Measurements from ENCODE around the gene DNAH17. TPM values are rescaled to one million over a fixed set of nuclear protein-coding genes. Genes with fewer than 3 reads are reported as not detected.

Gene DNAH17
- total and polyA plus RNA-seq, 7 donors = 0.04 to 3.5 (median 0.08) TPM

DNA sequence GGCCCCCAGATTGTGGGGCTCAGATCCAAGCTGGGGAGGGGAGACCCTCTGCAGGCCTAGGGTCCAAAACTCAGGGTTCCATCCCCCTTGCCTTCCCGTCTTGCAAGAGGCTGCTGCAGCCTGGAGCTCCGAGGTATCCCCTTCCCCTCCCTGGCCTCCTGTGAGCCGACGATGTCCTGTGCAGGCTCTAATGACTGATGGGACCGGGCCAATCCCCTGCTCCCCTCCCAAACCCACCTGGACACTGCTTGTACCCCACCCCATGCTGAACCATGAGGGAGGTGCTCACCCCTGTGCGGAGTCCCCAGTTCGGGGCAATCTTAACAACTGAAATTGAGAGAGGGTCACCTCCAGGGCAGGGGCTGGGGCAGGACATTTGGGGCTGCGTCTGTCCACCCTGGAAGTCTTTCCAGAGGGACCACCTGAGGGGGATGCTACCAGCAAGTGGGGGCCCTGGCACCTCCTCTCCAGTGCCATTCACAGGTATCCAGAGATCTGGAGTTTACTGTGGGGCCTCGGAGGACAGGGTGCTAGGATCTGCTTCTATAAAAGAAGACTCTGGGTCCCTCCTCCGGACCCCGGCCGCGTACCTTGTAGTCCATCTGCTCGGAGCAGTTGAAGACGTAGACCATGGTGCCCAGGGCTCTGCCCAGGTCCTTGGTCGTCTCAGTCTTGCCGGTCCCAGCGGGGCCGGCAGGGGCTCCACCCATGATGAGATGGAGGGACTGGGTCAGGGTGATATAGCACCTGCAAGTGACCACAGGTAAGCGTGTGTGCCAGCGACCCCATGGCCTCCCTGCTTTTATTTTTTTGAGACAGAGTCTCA lies 77.3 kb downstream of the DNAH17 start:
- DNase-seq (no peak), ATAC-seq (no peak)
- Histone ChIP-seq H3K27me3 (ENCODE audit: insufficient read depth in 3 of 3, low read length in 2 of 3) (peaks cover 0 to 2% (median 0%) of the 10 kb centered on the region in 3 donors), H3K27ac (no peak overlapping the region), H3K36me3 (ENCODE audit: insufficient read depth in 1 of 2, low read depth in 1 of 2) (no peaks in the 10 kb centered on the region), H3K4me1 (no peaks in the 10 kb centered on the region), H3K4me3 (no peak overlapping the region), H3K9me3 (no peaks in the 10 kb centered on the region)
- intact Hi-C loops (cut with DNase I) = loop anchor here (5.0 to 10.0 kb wide), 3 partner anchors 107 to 475 kb away; partner anchors contain the start of gene LGALS3BP (in 1 of the 2)
- 85 to 90% (median 87%) methylated on average over 21 of the region's 21 CpGs for WGBS, 3 donors
- TF ChIP-seq, protein P1, sequence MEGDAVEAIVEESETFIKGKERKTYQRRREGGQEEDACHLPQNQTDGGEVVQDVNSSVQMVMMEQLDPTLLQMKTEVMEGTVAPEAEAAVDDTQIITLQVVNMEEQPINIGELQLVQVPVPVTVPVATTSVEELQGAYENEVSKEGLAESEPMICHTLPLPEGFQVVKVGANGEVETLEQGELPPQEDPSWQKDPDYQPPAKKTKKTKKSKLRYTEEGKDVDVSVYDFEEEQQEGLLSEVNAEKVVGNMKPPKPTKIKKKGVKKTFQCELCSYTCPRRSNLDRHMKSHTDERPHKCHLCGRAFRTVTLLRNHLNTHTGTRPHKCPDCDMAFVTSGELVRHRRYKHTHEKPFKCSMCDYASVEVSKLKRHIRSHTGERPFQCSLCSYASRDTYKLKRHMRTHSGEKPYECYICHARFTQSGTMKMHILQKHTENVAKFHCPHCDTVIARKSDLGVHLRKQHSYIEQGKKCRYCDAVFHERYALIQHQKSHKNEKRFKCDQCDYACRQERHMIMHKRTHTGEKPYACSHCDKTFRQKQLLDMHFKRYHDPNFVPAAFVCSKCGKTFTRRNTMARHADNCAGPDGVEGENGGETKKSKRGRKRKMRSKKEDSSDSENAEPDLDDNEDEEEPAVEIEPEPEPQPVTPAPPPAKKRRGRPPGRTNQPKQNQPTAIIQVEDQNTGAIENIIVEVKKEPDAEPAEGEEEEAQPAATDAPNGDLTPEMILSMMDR (IDR thresholded peaks at IDR 0.05) = no peak

DNA sequence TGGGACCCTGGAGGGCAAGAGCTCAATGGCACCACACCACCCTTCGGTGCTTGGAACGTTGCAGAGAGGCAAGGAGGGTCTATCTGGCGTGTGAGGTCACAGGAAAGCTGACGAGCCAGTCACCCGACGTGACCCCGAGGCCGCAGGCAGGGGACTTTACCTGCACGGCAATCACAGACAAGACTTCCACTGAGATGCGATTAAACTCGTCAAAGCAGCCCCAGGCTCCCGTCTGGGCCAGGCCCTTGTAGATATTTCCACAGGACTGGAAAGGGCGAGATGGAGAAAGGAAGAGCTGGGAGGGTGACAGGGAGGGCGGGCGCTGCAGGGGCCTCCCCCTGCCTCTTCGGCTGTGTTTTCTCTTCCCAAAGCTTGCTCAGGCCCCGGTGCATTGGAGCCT lies 78.3 kb downstream of the DNAH17 start:
- TF ChIP-seq, protein P1 (IDR thresholded peaks at IDR 0.05) = no peak
- Histone ChIP-seq H3K4me1 (no peaks in the 10 kb centered on the region), H3K4me3 (no peak overlapping the region), H3K9me3 (no peaks in the 10 kb centered on the region), H3K27me3 (ENCODE audit: insufficient read depth in 3 of 3, low read length in 2 of 3) (peaks cover 0 to 8% (median 0%) of the 10 kb centered on the region in 3 donors), H3K27ac (no peak overlapping the region), H3K36me3 (ENCODE audit: insufficient read depth in 1 of 2, low read depth in 1 of 2) (no peaks in the 10 kb centered on the region)
- intact Hi-C loops (cut with DNase I) = loop anchor here (5.0 to 10.0 kb wide), 3 partner anchors 108 to 476 kb away; partner anchors contain the start of gene LGALS3BP (in 1 of the 2)
- WGBS, 3 donors = 61 to 71% (median 65%) methylated on average over 17 of the region's 17 CpGs
- DNase-seq (no peak), ATAC-seq (no peak)

GRCh38 chr17:78497115-78497540 lies 80.1 kb downstream of the DNAH17 start:
- H3K9me3 ChIP-seq = no peaks in the 10 kb centered on the region
- H3K27ac ChIP-seq = no peak overlapping the region
- WGBS, 3 donors = 9 to 10% (median 10%) methylated on average over 10 of the region's 10 CpGs
- H3K36me3 ChIP-seq (ENCODE audit: insufficient read depth in 1 of 2, low read depth in 1 of 2) = no peaks in the 10 kb centered on the region
- DNase-seq (peak; percentile 68 to 86), ATAC-seq (peak; percentile 90 to 99 (median 94))
- H3K4me1 ChIP-seq = no peaks in the 10 kb centered on the region
- TF ChIP-seq, protein P1 (IDR thresholded peaks at IDR 0.05) = peak; percentile 74
- H3K4me3 ChIP-seq = no peak overlapping the region
- intact Hi-C loops (cut with DNase I) = loop anchor here (1.0 to 10.0 kb wide), 5 partner anchors 110 to 478 kb away; partner anchors contain the start of gene LGALS3BP (in 1 of the 2)
- H3K27me3 ChIP-seq (ENCODE audit: insufficient read depth in 3 of 3, low read length in 2 of 3) = peaks cover 0 to 8% (median 0%) of the 10 kb centered on the region in 3 donors

- no peaks in the 10 kb centered on the region for H3K4me1 ChIP-seq
Measured at GRCh38 chr17:78496311-78496710, 80.9 kb downstream of the DNAH17 start.

More at GRCh38 chr17:78496311-78496710, 80.9 kb downstream of the DNAH17 start:
- Histone ChIP-seq H3K4me3 (no peak overlapping the region), H3K27ac (no peak overlapping the region), H3K9me3 (no peaks in the 10 kb centered on the region), H3K27me3 (ENCODE audit: insufficient read depth in 3 of 3, low read length in 2 of 3) (peaks cover 0 to 8% (median 0%) of the 10 kb centered on the region in 3 donors), H3K36me3 (ENCODE audit: insufficient read depth in 1 of 2, low read depth in 1 of 2) (no peaks in the 10 kb centered on the region)
- TF ChIP-seq, protein P1 (IDR thresholded peaks at IDR 0.05) = no peak
- DNase-seq (no peak), ATAC-seq (no peak)
- intact Hi-C loops (cut with DNase I) = loop anchor here (2.0 to 10.0 kb wide), 4 partner anchors 111 to 478 kb away; partner anchors contain the start of gene LGALS3BP (in 1 of the 2)
- WGBS, 3 donors = 53 to 67% (median 58%) methylated on average over 6 of the region's 6 CpGs

Data from psoas muscle (tissue), 8 donors.